IPS-18c (cell line): ENCODE results near the gene FIBCD1.

Source experiments
- H3K4me3 ChIP-seq: 2 replicates; pipeline ENCODE4 v1.7.0; 2013; ENCODE audit warnings: low read depth, mild to moderate bottlenecking, low read length, moderate library complexity; ENCODE audit not compliant: insufficient read depth
- H3K9me3 ChIP-seq: one replicate; pipeline ENCODE4 v1.6.1; 2013; ENCODE audit warnings: mild to moderate bottlenecking, low read length, moderate library complexity; ENCODE audit not compliant: control insufficient read depth, insufficient read depth

FIBCD1 gene

DNA sequence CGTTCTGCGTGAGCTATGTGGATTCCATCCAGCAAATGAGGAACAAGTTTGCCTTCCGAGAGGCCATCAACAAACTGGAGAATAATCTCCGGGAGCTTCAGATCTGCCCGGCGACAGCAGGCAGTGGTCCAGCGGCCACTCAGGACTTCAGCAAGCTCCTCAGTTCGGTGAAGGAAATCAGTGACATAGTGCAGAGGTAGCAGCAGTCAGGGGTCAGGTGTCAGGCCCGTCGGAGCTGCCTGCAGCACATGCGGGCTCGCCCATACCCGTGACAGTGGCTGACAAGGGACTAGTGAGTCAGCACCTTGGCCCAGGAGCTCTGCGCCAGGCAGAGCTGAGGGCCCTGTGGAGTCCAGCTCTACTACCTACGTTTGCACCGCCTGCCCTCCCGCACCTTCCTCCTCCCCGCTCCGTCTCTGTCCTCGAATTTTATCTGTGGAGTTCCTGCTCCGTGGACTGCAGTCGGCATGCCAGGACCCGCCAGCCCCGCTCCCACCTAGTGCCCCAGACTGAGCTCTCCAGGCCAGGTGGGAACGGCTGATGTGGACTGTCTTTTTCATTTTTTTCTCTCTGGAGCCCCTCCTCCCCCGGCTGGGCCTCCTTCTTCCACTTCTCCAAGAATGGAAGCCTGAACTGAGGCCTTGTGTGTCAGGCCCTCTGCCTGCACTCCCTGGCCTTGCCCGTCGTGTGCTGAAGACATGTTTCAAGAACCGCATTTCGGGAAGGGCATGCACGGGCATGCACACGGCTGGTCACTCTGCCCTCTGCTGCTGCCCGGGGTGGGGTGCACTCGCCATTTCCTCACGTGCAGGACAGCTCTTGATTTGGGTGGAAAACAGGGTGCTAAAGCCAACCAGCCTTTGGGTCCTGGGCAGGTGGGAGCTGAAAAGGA, 53.3 kb downstream of the FIBCD1 start:
- Histone ChIP-seq H3K9me3 (no peaks in the 10 kb centered on the region), H3K4me3 (no peak overlapping the region)

DNA sequence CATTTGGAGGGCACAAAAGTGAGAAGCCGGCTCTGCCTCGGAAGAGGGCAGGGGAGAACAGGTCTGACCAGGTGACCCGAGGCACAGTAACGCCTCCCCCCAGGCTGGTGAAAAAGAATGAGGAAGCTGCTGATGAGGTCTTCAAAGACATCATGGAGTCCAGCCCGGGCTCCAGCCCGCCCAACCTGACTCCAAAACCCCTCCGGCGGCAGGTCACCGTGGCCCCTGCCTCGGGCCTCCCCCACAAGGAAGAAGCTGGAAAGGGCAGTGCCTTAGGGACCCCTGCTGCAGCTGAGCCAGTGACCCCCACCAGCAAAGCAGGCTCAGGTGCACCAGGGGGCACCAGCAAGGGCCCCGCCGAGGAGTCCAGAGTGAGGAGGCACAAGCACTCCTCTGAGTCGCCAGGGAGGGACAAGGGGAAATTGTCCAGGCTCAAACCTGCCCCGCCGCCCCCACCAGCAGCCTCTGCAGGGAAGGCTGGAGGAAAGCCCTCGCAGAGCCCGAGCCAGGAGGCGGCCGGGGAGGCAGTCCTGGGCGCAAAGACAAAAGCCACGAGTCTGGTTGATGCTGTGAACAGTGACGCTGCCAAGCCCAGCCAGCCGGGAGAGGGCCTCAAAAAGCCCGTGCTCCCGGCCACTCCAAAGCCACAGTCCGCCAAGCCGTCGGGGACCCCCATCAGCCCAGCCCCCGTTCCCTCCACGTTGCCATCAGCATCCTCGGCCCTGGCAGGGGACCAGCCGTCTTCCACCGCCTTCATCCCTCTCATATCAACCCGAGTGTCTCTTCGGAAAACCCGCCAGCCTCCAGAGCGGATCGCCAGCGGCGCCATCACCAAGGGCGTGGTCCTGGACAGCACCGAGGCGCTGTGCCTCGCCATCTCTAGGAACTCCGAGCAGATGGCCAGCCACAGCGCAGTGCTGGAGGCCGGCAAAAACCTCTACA, 54.2 kb downstream of the FIBCD1 start:
- Histone ChIP-seq H3K4me3 (no peak overlapping the region), H3K9me3 (no peaks in the 10 kb centered on the region)

DNA sequence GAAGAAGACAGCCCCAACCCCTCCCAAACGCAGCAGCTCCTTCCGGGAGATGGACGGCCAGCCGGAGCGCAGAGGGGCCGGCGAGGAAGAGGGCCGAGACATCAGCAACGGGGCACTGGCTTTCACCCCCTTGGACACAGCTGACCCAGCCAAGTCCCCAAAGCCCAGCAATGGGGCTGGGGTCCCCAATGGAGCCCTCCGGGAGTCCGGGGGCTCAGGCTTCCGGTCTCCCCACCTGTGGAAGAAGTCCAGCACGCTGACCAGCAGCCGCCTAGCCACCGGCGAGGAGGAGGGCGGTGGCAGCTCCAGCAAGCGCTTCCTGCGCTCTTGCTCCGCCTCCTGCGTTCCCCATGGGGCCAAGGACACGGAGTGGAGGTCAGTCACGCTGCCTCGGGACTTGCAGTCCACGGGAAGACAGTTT, 54.9 kb downstream of the FIBCD1 start:
- H3K9me3 ChIP-seq = no peaks in the 10 kb centered on the region
- no peak overlapping the region for H3K4me3 ChIP-seq

DNA sequence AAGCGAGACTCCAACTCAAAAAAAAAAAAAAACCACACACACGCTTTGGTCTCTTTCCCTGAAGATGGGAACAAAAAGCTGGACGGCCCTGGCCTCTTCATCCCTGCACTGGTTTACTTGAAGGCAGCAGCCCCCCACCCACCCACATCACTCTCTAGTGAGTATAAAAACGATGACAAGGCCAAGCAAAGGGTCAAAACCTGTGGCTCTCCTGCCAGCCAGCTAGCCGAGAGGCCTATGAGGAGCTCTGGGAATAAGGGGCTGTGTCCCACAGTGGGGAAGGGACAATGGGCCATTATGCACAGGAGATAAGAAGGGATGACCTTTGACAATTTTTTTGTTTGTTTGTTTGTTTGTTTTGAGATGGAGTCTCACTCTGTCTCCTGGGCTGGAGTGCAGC, 55.6 kb downstream of the FIBCD1 start:
- no peak overlapping the region for H3K4me3 ChIP-seq
- no peaks in the 10 kb centered on the region for H3K9me3 ChIP-seq

DNA sequence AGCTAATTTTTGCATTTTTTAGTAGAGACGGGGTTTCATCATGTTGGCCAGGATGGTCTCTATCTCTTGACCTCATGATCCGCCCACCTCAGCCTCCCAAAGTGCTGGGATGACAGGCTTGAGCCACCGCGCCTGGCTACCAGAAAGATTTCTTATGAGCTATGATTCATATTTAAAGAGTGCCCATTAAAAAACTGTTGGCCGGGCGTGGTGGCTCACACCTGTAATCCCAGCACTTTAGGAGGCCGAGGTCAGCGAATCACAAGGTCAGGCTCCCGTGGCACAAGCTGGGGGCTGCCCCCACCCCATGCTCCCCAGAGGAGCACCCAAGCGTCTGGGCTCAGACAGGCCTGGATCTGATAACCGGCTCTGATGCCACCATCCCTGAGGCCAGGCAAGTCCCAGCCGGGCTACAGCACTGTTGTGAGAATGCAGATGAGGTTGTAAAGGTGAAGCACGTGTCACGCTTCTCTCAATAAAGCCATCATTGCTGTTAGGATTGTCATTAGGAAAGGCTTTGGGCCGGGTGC, 56.3 kb downstream of the FIBCD1 start:
- H3K9me3 ChIP-seq = no peaks in the 10 kb centered on the region
- no peak overlapping the region for H3K4me3 ChIP-seq

DNA sequence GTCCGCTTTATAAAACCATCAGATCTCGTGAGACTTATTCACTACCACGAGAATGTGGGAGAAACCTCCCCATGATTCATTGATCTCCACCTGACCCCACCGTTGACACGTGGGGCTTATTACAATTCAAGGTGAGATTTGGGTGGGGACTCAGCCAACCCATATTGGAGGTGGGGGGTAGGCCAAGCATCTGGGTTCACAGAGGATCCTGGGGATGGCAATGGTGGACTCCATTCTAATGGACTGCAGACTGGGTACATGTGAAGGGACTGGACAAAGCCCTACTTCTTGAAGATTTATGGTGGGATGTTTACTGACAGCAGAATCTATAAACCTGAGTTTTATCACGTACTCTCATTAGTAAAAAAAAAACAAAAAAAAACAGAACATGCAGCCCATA, 57.5 kb downstream of the FIBCD1 start:
- no peak overlapping the region for H3K4me3 ChIP-seq
- no peaks in the 10 kb centered on the region for H3K9me3 ChIP-seq

DNA sequence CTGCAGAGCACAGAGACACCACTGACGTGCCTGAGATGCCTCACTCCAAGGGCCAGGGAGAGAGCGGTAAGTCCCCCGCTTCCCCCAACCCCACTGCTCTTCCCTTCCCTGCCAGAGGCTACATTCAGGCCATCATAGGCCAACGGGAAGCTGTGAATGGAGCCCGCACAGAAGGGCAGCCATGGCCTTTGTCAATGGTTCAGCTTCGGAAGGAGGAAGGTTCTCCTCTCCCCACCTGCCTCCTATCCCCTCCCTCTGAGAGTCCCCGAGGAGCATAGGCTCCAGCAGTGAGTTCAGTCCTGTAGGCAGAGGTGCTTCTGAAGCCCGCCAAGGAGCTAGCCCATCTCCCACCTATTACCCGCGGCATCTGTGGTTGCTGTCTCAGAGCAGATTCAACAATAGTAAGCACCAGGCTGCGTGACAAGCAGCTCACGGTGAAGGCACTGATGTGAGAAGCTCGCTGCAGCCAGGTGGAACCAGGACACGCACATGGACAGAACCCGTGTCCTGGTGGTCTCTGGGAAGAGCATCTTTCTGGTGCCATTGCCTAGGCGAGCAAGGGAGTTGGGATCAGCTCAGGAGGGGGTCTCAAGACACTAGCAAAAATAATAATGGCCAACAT, 58.3 kb downstream of the FIBCD1 start:
- Histone ChIP-seq H3K4me3 (no peak overlapping the region), H3K9me3 (no peaks in the 10 kb centered on the region)

DNA sequence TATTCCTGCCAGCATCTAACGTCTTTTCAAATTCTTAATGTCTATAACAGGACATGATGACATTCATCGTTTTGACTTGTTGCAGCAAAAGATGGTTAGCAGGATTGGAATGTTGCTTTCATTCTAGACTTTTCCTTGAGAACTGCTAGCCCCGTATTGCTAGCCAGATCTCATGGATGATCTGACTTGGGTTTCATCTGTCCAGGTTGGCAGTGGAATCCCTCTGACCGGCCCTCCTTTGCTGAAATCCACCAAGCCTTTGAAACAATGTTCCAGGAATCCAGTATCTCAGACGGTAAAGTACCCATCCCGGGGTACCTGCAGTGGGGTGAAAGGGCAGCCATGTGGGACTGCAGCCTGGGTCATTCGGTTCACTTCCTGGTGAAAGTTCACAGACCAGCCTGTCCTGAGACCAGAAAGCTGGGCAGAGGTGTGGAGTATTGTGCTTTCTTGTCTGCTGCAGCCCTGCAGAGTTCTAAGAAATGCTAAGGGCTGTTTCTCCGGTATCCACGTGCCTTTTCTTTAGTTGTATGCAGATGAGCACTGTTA, 59.1 kb downstream of the FIBCD1 start:
- H3K4me3 ChIP-seq = no peak overlapping the region
- no peaks in the 10 kb centered on the region for H3K9me3 ChIP-seq

DNA sequence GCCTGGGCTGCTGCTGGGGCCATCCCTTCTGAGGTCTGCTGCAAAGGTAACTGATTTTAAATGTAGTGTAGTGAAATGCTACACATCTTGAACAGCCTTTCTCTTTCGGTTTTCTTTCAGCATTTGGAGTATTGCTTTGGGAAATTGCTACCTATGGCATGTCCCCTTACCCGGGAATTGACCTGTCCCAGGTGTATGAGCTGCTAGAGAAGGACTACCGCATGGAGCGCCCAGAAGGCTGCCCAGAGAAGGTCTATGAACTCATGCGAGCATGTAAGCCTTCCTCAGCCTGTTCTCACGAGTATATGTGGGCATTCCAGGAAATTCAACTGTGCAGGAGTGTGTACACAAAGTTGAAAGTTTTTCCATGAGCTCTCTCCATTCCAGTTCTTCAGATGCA, 60.8 kb downstream of the FIBCD1 start:
- no peaks in the 10 kb centered on the region for H3K9me3 ChIP-seq
- H3K4me3 ChIP-seq = no peak overlapping the region

DNA sequence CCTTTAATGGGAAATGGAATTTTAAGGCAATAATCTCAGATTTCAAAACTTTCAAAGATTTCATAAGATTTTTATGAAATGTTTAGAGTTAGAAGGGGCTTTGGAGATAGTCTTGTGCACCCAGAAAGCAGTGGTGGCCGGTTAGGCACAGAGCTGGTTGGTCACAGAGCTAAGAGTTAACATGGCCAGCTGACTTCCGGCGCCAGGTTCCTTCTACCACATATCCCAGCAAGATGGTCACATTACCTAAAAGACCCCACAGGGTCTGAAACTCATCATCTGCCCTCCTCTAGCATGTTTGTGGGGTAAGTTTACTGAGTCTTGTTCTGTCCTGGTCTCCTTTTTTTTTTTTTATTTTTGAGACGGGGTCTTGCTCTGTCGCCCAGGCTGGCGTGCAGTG, 61.7 kb downstream of the FIBCD1 start:
- no peaks in the 10 kb centered on the region for H3K9me3 ChIP-seq
- no peak overlapping the region for H3K4me3 ChIP-seq

DNA sequence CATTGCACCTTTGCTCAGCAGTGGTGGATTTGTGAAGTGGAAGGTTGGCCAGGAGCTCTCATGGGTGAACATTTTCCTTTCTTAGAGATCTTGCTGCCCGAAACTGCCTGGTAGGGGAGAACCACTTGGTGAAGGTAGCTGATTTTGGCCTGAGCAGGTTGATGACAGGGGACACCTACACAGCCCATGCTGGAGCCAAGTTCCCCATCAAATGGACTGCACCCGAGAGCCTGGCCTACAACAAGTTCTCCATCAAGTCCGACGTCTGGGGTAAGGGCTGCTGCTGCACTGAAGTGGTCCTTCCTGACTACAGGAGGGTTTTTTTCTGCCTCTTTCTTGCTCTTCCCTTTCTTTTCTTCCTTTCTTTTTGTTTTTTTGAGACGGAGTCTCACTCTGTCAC, 64.3 kb downstream of the FIBCD1 start:
- H3K9me3 ChIP-seq = no peaks in the 10 kb centered on the region

DNA sequence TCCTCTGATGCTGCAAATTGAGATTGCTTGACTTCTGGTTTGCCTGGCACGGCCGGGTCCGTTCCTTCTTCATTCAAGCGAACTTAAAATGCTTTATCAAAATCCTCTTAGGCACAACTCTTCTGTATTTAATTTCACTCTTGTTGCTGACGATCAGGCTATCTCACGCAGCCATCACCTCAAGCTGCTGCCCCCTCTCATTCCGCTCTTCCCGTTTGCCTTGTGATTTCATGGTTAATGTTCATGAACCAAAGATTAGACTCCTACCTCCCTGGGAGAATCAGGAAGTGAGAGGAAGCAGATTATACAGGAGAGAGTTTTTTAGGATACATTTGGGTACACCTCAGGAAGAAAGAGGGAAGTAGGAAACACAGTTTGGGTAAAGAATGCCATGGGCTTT, 65.1 kb downstream of the FIBCD1 start:
- no peak overlapping the region for H3K4me3 ChIP-seq
- no peaks in the 10 kb centered on the region for H3K9me3 ChIP-seq

More for the DNA sequence above, 64.3 kb downstream of the FIBCD1 start:
- H3K4me3 ChIP-seq = no peak overlapping the region

DNA sequence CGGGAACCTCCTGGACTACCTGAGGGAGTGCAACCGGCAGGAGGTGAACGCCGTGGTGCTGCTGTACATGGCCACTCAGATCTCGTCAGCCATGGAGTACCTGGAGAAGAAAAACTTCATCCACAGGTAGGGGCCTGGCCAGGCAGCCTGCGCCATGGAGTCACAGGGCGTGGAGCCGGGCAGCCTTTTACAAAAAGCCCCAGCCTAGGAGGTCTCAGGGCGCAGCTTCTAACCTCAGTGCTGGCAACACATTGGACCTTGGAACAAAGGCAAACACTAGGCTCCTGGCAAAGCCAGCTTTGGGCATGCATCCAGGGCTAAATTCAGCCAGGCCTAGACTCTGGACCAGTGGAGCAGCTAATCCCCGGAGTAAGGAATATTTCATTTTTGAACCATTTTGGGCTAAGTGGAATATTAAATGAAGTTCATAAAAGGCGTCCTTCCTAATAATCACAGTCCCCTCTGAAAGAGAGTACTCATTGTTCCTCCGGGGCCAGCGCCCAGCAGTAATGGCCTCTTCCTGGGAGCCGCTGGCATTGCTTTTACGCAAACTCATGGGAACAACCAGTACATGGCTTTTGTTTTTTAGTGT, 66.0 kb downstream of the FIBCD1 start:
- Histone ChIP-seq H3K4me3 (no peak overlapping the region), H3K9me3 (no peaks in the 10 kb centered on the region)

DNA sequence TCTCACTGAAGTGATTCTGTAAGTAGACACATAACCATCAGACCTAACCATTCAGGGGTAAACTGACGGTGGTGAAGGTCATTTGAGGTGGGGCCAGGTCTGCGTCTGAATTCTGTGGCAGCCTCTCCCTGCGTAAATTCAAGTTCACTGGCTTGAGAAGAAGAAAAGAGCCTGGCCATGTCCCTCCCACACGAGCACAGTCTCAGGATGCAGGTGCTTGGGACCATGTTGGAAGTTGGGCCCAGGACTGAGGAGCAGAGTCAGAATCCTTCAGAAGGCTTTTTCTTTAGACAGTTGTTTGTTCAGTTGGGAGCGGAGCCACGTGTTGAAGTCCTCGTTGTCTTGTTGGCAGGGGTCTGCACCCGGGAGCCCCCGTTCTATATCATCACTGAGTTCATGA, 66.5 kb downstream of the FIBCD1 start:
- no peak overlapping the region for H3K4me3 ChIP-seq
- H3K9me3 ChIP-seq = no peaks in the 10 kb centered on the region

DNA sequence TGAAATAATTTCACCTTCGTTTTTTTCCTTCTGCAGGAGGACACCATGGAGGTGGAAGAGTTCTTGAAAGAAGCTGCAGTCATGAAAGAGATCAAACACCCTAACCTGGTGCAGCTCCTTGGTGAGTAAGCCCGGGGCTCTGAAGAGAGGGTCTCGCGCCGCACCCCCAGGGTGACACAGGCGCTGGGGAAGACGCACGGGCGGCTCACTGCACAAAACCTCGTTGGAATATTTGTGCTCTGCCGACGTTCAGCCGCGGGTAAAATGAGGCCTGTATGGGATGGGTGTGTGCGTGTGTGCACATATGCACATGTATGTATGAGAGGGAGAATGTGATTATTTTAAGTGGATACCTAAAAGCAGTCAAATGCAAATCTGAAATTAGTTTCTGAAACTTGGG, 67.0 kb downstream of the FIBCD1 start:
- Histone ChIP-seq H3K9me3 (no peaks in the 10 kb centered on the region), H3K4me3 (no peak overlapping the region)

DNA sequence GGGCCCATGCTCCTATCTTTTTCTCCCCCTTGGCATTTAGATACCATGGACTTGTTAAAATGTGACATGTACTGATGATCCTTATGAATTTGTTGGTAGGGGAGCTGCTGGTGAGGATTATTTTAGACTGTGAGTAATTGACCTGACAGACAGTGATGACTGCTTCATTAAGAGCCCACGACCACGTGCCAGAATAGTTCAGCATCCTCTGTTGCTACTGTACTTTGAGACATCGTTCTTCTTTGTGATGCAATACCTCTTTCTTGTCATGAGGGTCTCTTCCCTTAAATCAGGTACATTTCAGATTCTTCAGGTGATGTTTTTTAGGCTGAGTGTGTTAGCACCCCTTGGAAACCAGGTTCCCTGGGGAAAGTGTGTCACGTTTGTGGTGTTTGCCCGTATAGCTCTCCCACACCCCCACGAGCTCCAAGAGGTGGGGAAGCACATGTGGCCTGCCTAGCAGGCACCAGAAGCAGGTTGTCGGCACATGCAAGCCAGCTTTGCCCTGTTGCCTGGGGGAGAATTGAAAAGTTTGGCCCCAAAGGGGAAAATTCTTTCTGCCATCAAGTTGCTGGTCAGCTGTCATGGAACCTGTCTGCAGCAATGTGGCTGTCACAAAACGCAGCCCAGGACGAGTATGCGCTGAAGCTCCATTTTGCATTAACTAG, 67.5 kb downstream of the FIBCD1 start:
- Histone ChIP-seq H3K4me3 (no peak overlapping the region), H3K9me3 (no peaks in the 10 kb centered on the region)
